Parathyroid adenoma (tissue), 2 donors: ENCODE data around the gene TRMT10B.
"Not testable (repeated sequence)": the region's sequence is repeated elsewhere in the genome, so short reads cannot be mapped to it uniquely, and the experiment has no call there.

Source experiments
- H2AFZ ChIP-seq: fragments of 300-600 bp; sonication (generic); one replicate; pipeline ENCODE4 v1.7.0; 2017; ENCODE audit warnings: antibody characterized with exemption, mild to moderate bottlenecking
- H3K27ac ChIP-seq: fragments of 300-600 bp; sonication (generic); one replicate; pipeline ENCODE4 v1.7.0; 2017
- H3K27me3 ChIP-seq: fragments of 300-600 bp; sonication (generic); one replicate; pipeline ENCODE4 v1.7.0; 2017; ENCODE audit warnings: low read length; ENCODE audit not compliant: control insufficient read depth, insufficient read depth
- H3K36me3 ChIP-seq: fragments of 300-600 bp; sonication (generic); one replicate; pipeline ENCODE4 v1.7.0; 2017; ENCODE audit warnings: low read length; ENCODE audit not compliant: control insufficient read depth, insufficient read depth
- H3K4me1 ChIP-seq: fragments of 300-600 bp; sonication (generic); one replicate; pipeline ENCODE4 v1.7.0; 2017; ENCODE audit warnings: control low read depth
- H3K4me2 ChIP-seq: fragments of 300-600 bp; sonication (generic); one replicate; pipeline ENCODE4 v1.7.0; 2017; ENCODE audit warnings: low read length
- H3K4me3 ChIP-seq: fragments of 300-600 bp; sonication (generic); one replicate; pipeline ENCODE4 v1.7.0; 2017; ENCODE audit warnings: low read depth, low read length
- H3K79me2 ChIP-seq: fragments of 300-600 bp; sonication (generic); one replicate; pipeline ENCODE4 v1.7.0; 2017; ENCODE audit warnings: control low read depth
- H3K9ac ChIP-seq: fragments of 300-600 bp; sonication (generic); one replicate; pipeline ENCODE4 v1.7.0; 2017; ENCODE audit warnings: mild to moderate bottlenecking
- H3K9me3 ChIP-seq: fragments of 300-600 bp; sonication (generic); one replicate; pipeline ENCODE4 v1.7.0; 2017; ENCODE audit warnings: low read length; ENCODE audit not compliant: control insufficient read depth
- CTCF ChIP-seq: fragments of 300-600 bp; sonication (generic); IDR thresholded peaks from one replicate; pipeline ENCODE4 v1.7.0; 2017; ENCODE audit warnings: antibody characterized with exemption, mild to moderate bottlenecking
- donor health status: primary hyperparathyroidism.

The TRMT10B gene

GRCh38 chr9:37752642-37753488 is 740 bp upstream of the TRMT10B start:
- H3K27ac ChIP-seq, result no peak overlapping the region
- H3K9me3 ChIP-seq, result no peaks in the 10 kb centered on the region
- TF ChIP-seq CTCF, result no peak
- peak overlapping the region; percentile 92 for H2AFZ ChIP-seq
- H3K79me2 ChIP-seq, result peaks cover 3% of the 10 kb centered on the region
- H3K4me3 ChIP-seq, result peak overlapping the region; percentile 58
- H3K4me2 ChIP-seq, result peak overlapping the region; percentile 72
- H3K36me3 ChIP-seq, result no peaks in the 10 kb centered on the region
- no peak overlapping the region for H3K9ac ChIP-seq
- H3K4me1 ChIP-seq, result no peaks in the 10 kb centered on the region
- H3K27me3 ChIP-seq, result no peaks in the 10 kb centered on the region

GRCh38 chr9:37758747-37759146 is 5.1 kb downstream of the TRMT10B start:
- H3K4me3 ChIP-seq, result no peak overlapping the region
- H3K27ac ChIP-seq, result no peak overlapping the region
- H3K9me3 ChIP-seq, result no peaks in the 10 kb centered on the region
- no peak for TF ChIP-seq CTCF
- H3K4me2 ChIP-seq, result no peak overlapping the region
- H3K27me3 ChIP-seq, result no peaks in the 10 kb centered on the region
- H3K79me2 ChIP-seq, result no peaks in the 10 kb centered on the region
- H3K4me1 ChIP-seq, result no peaks in the 10 kb centered on the region
- H3K36me3 ChIP-seq, result no peaks in the 10 kb centered on the region
- H3K9ac ChIP-seq, result no peak overlapping the region
- no peak overlapping the region for H2AFZ ChIP-seq

- no peak for TF ChIP-seq CTCF
- no peaks in the 10 kb centered on the region for H3K4me1 ChIP-seq
- no peaks in the 10 kb centered on the region for H3K27me3 ChIP-seq
- no peak overlapping the region for H2AFZ ChIP-seq
- no peaks in the 10 kb centered on the region for H3K9me3 ChIP-seq
- H3K4me3 ChIP-seq, result no peak overlapping the region
- H3K27ac ChIP-seq, result no peak overlapping the region
- H3K9ac ChIP-seq, result no peak overlapping the region
- no peak overlapping the region for H3K4me2 ChIP-seq
- no peaks in the 10 kb centered on the region for H3K79me2 ChIP-seq
- H3K36me3 ChIP-seq, result no peaks in the 10 kb centered on the region
Observed at GRCh38 chr9:37760416-37761161, 7.0 kb downstream of the TRMT10B start.

GRCh38 chr9:37761511-37761910 is 7.9 kb downstream of the TRMT10B start:
- Histone ChIP-seq H3K4me1 (no peaks in the 10 kb centered on the region), H3K79me2 (no peaks in the 10 kb centered on the region), H3K27me3 (no peaks in the 10 kb centered on the region), H2AFZ (no peak overlapping the region), H3K4me2 (no peak overlapping the region), H3K36me3 (no peaks in the 10 kb centered on the region), H3K9me3 (no peaks in the 10 kb centered on the region), H3K4me3 (no peak overlapping the region), H3K9ac (no peak overlapping the region), H3K27ac (no peak overlapping the region)
- TF ChIP-seq CTCF, result no peak

GRCh38 chr9:37765263-37765662 is 11.7 kb downstream of the TRMT10B start:
- not testable (repeated sequence) for H3K36me3 ChIP-seq, H3K4me1 ChIP-seq, H3K27ac ChIP-seq, H2AFZ ChIP-seq, H3K9me3 ChIP-seq, H3K79me2 ChIP-seq, H3K4me2 ChIP-seq, H3K27me3 ChIP-seq, H3K4me3 ChIP-seq, H3K9ac ChIP-seq
